Naive thymus-derived CD4-positive, alpha-beta T cell (primary cell): ENCODE results near the gene WWOX. TPM values are rescaled to one million over a fixed set of nuclear protein-coding genes. Genes with fewer than 3 reads are reported as not detected.
A peak's percentile ranks its signal among the peaks of the same experiment; 100 is the strongest.

Experiments
- ATAC-seq: fragments of 150-1000 bp; cut with Tn5 transposase; 2 replicates; pipeline ENCODE4 v1.10.0; 2021; ENCODE audit warnings: mild to moderate bottlenecking, moderate library complexity
- CTCF ChIA-PET: fragments of 350-600 bp; sonication (Branson Sonifier 250); formaldehyde crosslinking; loops from one replicate; lab custom pipeline; 2021; ENCODE audit warnings: antibody characterized with exemption; lab: Charles Lee
- POLR2A ChIA-PET: fragments of 350-600 bp; sonication (Branson Sonifier 250); formaldehyde crosslinking; loops from one replicate; lab custom pipeline; 2021; ENCODE audit warnings: antibody characterized with exemption, inconsistent platforms; lab: Charles Lee
- DNase-seq, 9 donors: peaks; one replicate each; pipeline versions ENCODE4 v3.0.0 to v3.0.0-alpha.2; 2020 to 2022; ENCODE audit warnings: mixed read lengths in 1 of 9
- H3K27ac ChIP-seq: one replicate; pipeline ENCODE4 v1.7.0; 2013; ENCODE audit warnings: mild to moderate bottlenecking, low read depth, low read length, moderate library complexity
- H3K27me3 ChIP-seq, 2 donors: one replicate each; pipeline ENCODE4 v1.7.0; 2013; ENCODE audit warnings: low read length in 2 of 2, mild to moderate bottlenecking in 2 of 2, moderate library complexity in 2 of 2; ENCODE audit not compliant: control insufficient read depth in 2 of 2, insufficient read depth in 2 of 2
- H3K36me3 ChIP-seq, 3 experiments: 1 replicate in 2 of 3; 2 replicates in 1 of 3; pipeline ENCODE4 v1.7.0; 2013; ENCODE audit warnings: low read length in 3 of 3, mild to moderate bottlenecking in 3 of 3, moderate library complexity in 1 of 3; ENCODE audit not compliant: insufficient read depth in 3 of 3, control insufficient read depth in 2 of 3
- H3K4me1 ChIP-seq, 2 donors: one replicate each; pipeline ENCODE4 v1.7.0; 2013; ENCODE audit warnings: low read length in 2 of 2, mild to moderate bottlenecking in 2 of 2, moderate library complexity in 1 of 2; ENCODE audit not compliant: control insufficient read depth in 2 of 2, insufficient read depth in 2 of 2
- H3K4me3 ChIP-seq: 2 replicates; pipeline ENCODE4 v1.7.0; 2013; ENCODE audit warnings: mild to moderate bottlenecking, low read length
- H3K9me3 ChIP-seq, 3 experiments: 1 replicate in 2 of 3; 2 replicates in 1 of 3; pipeline ENCODE4 v1.7.0; 2013; ENCODE audit warnings: low read length in 3 of 3; ENCODE audit not compliant: control insufficient read depth in 2 of 3
- H3K27ac Mint-ChIP-seq, 9 donors: one replicate each; pipeline ENCODE4 v1.8.0; 2020 to 2022; ENCODE audit warnings: mixed read lengths in 9 of 9, mild to moderate bottlenecking in 8 of 9, moderate library complexity in 5 of 9, inconsistent platforms in 2 of 9
- H3K27me3 Mint-ChIP-seq, 5 donors: one replicate each; pipeline ENCODE4 v1.8.0; 2021 to 2022; ENCODE audit warnings: mixed read lengths in 5 of 5, mild to moderate bottlenecking in 1 of 5
- H3K36me3 Mint-ChIP-seq, 5 donors: one replicate each; pipeline ENCODE4 v1.8.0; 2020 to 2022; ENCODE audit warnings: mixed read lengths in 5 of 5, mild to moderate bottlenecking in 3 of 5, inconsistent platforms in 1 of 5
- H3K4me1 Mint-ChIP-seq, 7 donors: one replicate each; pipeline ENCODE4 v1.8.0; 2020 to 2022; ENCODE audit warnings: mixed read lengths in 7 of 7, mild to moderate bottlenecking in 3 of 7, inconsistent platforms in 1 of 7
- H3K4me3 Mint-ChIP-seq, 10 donors: one replicate each; pipeline ENCODE4 v1.8.0; 2020 to 2022; ENCODE audit warnings: mild to moderate bottlenecking in 10 of 10, mixed read lengths in 10 of 10, moderate library complexity in 6 of 10, inconsistent platforms in 2 of 10
- H3K9me3 Mint-ChIP-seq, 11 donors: one replicate each; pipeline ENCODE4 v1.8.0; 2020 to 2022; ENCODE audit warnings: mixed read lengths in 11 of 11, mild to moderate bottlenecking in 4 of 11, inconsistent platforms in 1 of 11, moderate library complexity in 1 of 11
- intact Hi-C, 2 donors: fragments of 100-400 bp; cut with micrococcal nuclease; formaldehyde crosslinking; loops; one replicate each; pipeline ENCODE4 v1.15.1; 2023
- polyA plus RNA-seq, 2 donors: library from polyadenylated mRNA; unstranded; fragments of 300-500 nt; fragmentation: Illumina TruSeq; gene quantifications; one replicate each; pipeline ENCODE4 v1.2.3, GENCODE V29; 2021
- total RNA-seq, 6 experiments: library from RNA in 5 of 6; stranded (reverse) in 5 of 6; gene quantifications; 1 replicate in 5 of 6; 2 replicates in 1 of 6; pipeline ENCODE4 v1.2.3 and lab custom pipeline; 2021 to 2026

WWOX gene
- total and polyA plus RNA-seq, 7 experiments from 2014 or later, result 13.8 to 31.1 (median 20.8) TPM

GRCh38 chr16:78192734-78193488 lies 93.5 kb downstream of the WWOX start:
- CTCF ChIA-PET, result no interaction called here
- H3K27ac Mint-ChIP-seq, result no peak overlapping the region

GRCh38 chr16:78194948-78195347 lies 95.5 kb downstream of the WWOX start:
- H3K27ac Mint-ChIP-seq, result no peak overlapping the region
- H3K27ac ChIP-seq, result no peak overlapping the region
- ChIA-PET CTCF (no interaction called here), POLR2A (no interaction called here)
- H3K4me1 Mint-ChIP-seq, result peaks cover 0 to 7% (median 0%) of the 10 kb centered on the region in 7 donors
- H3K27me3 Mint-ChIP-seq, result no peaks in the 10 kb centered on the region
- intact Hi-C loops, result no loop called here
- no peaks in the 10 kb centered on the region for H3K9me3 ChIP-seq
- no peak for ATAC-seq
- peaks cover 0 to 29% (median 18%) of the 10 kb centered on the region in 5 donors for H3K36me3 Mint-ChIP-seq
- H3K4me3 Mint-ChIP-seq, result peak overlapping the region in 1 of 10 donors; percentile 5
- peaks cover 0 to 14% (median 0%) of the 10 kb centered on the region in 11 donors for H3K9me3 Mint-ChIP-seq
- H3K36me3 ChIP-seq, result no peaks in the 10 kb centered on the region
- no peaks in the 10 kb centered on the region for H3K27me3 ChIP-seq
- H3K4me3 ChIP-seq, result no peak overlapping the region
- DNase-seq, result no peak
- no peaks in the 10 kb centered on the region for H3K4me1 ChIP-seq

More at GRCh38 chr16:78192734-78193488, 93.5 kb downstream of the WWOX start:
- peaks cover 0 to 39% (median 18%) of the 10 kb centered on the region in 5 donors for H3K36me3 Mint-ChIP-seq
- intact Hi-C loops, result no loop called here
- Histone ChIP-seq H3K4me1 (no peaks in the 10 kb centered on the region), H3K27ac (no peak overlapping the region), H3K4me3 (no peak overlapping the region), H3K36me3 (no peaks in the 10 kb centered on the region), H3K9me3 (no peaks in the 10 kb centered on the region), H3K27me3 (no peaks in the 10 kb centered on the region)
- peaks cover 0 to 7% (median 0%) of the 10 kb centered on the region in 7 donors for H3K4me1 Mint-ChIP-seq
- no peak overlapping the region for H3K4me3 Mint-ChIP-seq
- no peak for ATAC-seq
- peaks cover 0 to 23% (median 2%) of the 10 kb centered on the region in 11 donors for H3K9me3 Mint-ChIP-seq
- DNase-seq, result no peak
- POLR2A ChIA-PET, result no interaction called here
- H3K27me3 Mint-ChIP-seq, result no peaks in the 10 kb centered on the region

GRCh38 chr16:78195797-78196196 lies 96.3 kb downstream of the WWOX start:
- peaks cover 0 to 20% (median 18%) of the 10 kb centered on the region in 5 donors for H3K36me3 Mint-ChIP-seq
- ChIA-PET CTCF (no interaction called here), POLR2A (no interaction called here)
- Histone ChIP-seq H3K4me1 (no peaks in the 10 kb centered on the region), H3K4me3 (no peak overlapping the region), H3K27ac (no peak overlapping the region), H3K36me3 (no peaks in the 10 kb centered on the region), H3K27me3 (no peaks in the 10 kb centered on the region), H3K9me3 (no peaks in the 10 kb centered on the region)
- peaks cover 0 to 7% (median 0%) of the 10 kb centered on the region in 7 donors for H3K4me1 Mint-ChIP-seq
- DNase-seq (no peak), ATAC-seq (no peak)
- H3K4me3 Mint-ChIP-seq, result no peak overlapping the region
- H3K27me3 Mint-ChIP-seq, result no peaks in the 10 kb centered on the region
- intact Hi-C loops, result no loop called here
- H3K9me3 Mint-ChIP-seq, result peaks cover 0 to 13% (median 0%) of the 10 kb centered on the region in 11 donors
- H3K27ac Mint-ChIP-seq, result no peak overlapping the region

GRCh38 chr16:78196502-78196901 lies 97.0 kb downstream of the WWOX start:
- CTCF ChIA-PET, result no interaction called here
- Histone ChIP-seq H3K36me3 (no peaks in the 10 kb centered on the region), H3K9me3 (no peaks in the 10 kb centered on the region), H3K27ac (no peak overlapping the region), H3K27me3 (no peaks in the 10 kb centered on the region), H3K4me1 (no peaks in the 10 kb centered on the region), H3K4me3 (no peak overlapping the region)
- ATAC-seq, result no peak
- intact Hi-C loops, result no loop called here
- POLR2A ChIA-PET, result no interaction called here
- no peak overlapping the region for H3K27ac Mint-ChIP-seq
- peaks cover 0 to 6% (median 0%) of the 10 kb centered on the region in 11 donors for H3K9me3 Mint-ChIP-seq
- H3K4me1 Mint-ChIP-seq, result peaks cover 0 to 7% (median 0%) of the 10 kb centered on the region in 7 donors
- peaks cover 0 to 16% (median 13%) of the 10 kb centered on the region in 5 donors for H3K36me3 Mint-ChIP-seq
- no peak for DNase-seq
- no peak overlapping the region for H3K4me3 Mint-ChIP-seq
- no peaks in the 10 kb centered on the region for H3K27me3 Mint-ChIP-seq

GRCh38 chr16:78198288-78198687 lies 98.8 kb downstream of the WWOX start:
- no peak for DNase-seq
- Mint-ChIP-seq H3K27me3 (no peaks in the 10 kb centered on the region), H3K4me1 (peaks cover 0 to 7% (median 0%) of the 10 kb centered on the region in 7 donors), H3K9me3 (no peaks in the 10 kb centered on the region), H3K4me3 (no peak overlapping the region), H3K36me3 (peaks cover 0 to 20% (median 7%) of the 10 kb centered on the region in 5 donors), H3K27ac (no peak overlapping the region)
- Histone ChIP-seq H3K4me1 (no peaks in the 10 kb centered on the region), H3K27me3 (no peaks in the 10 kb centered on the region), H3K27ac (no peak overlapping the region), H3K9me3 (no peaks in the 10 kb centered on the region), H3K4me3 (no peak overlapping the region), H3K36me3 (no peaks in the 10 kb centered on the region)
- no peak for ATAC-seq
- ChIA-PET CTCF (no interaction called here), POLR2A (no interaction called here)
- intact Hi-C loops, result no loop called here

GRCh38 chr16:78199325-78200022 lies 100.0 kb downstream of the WWOX start:
- intact Hi-C loops, result no loop called here
- CTCF ChIA-PET, result no interaction called here
- no peaks in the 10 kb centered on the region for H3K27me3 Mint-ChIP-seq
- no peaks in the 10 kb centered on the region for H3K4me1 ChIP-seq
- H3K9me3 ChIP-seq, result no peaks in the 10 kb centered on the region
- ATAC-seq (no peak), DNase-seq (no peak)
- no peaks in the 10 kb centered on the region for H3K9me3 Mint-ChIP-seq
- peaks cover 0 to 27% (median 14%) of the 10 kb centered on the region in 5 donors for H3K36me3 Mint-ChIP-seq
- H3K27ac ChIP-seq, result no peak overlapping the region
- no peak overlapping the region for H3K4me3 ChIP-seq
- H3K36me3 ChIP-seq, result no peaks in the 10 kb centered on the region
- H3K27me3 ChIP-seq, result no peaks in the 10 kb centered on the region
- H3K4me3 Mint-ChIP-seq, result no peak overlapping the region
- peak overlapping the region in 1 of 9 donors; percentile 18 for H3K27ac Mint-ChIP-seq
- peaks cover 0 to 6% (median 0%) of the 10 kb centered on the region in 7 donors for H3K4me1 Mint-ChIP-seq
- POLR2A ChIA-PET, result no interaction called here
